Measurements from ENCODE around the gene IFNL2.
"Not testable (repeated sequence)": the region's sequence is repeated elsewhere in the genome, so short reads cannot be mapped to it uniquely, and the experiment has no call there.

GRCh38 chr19:39243741-39244140, 24.5 kb upstream of the IFNL2 start:
- not testable (repeated sequence) for TF ChIP-seq CTCF (conservative IDR thresholded peaks at IDR 0.05 in 1 of 2, IDR thresholded peaks at IDR 0.05 in 1 of 2; ENCODE audit: low read depth in 1 of 2, low read length in 2 of 2); EZH2 (IDR thresholded peaks at IDR 0.05; ENCODE audit: low read length, missing control alignments)
